Liver (tissue), 9 donors: Measurements from ENCODE around the gene FGF19. TPM values are rescaled to one million over a fixed set of nuclear protein-coding genes. Genes with fewer than 3 reads are reported as not detected.

Source experiments
- DNase-seq: peaks from one replicate; pipeline ENCODE4 v3.0.0-alpha.2; 2017; ENCODE audit warnings: low spot score
- H3K27ac ChIP-seq, 2 donors: one replicate each; pipeline ENCODE4 v1.7.0; 2013; ENCODE audit warnings: inconsistent platforms in 2 of 2, low read length in 2 of 2, control low read depth in 1 of 2, low read depth in 1 of 2, mild to moderate bottlenecking in 1 of 2
- H3K27me3 ChIP-seq, 4 donors: one replicate each; pipeline versions ENCODE4 v1.6.1 to v1.7.0; 2013; ENCODE audit warnings: low read length in 3 of 4, inconsistent platforms in 1 of 4, mild to moderate bottlenecking in 1 of 4, moderate library complexity in 1 of 4; ENCODE audit not compliant: control insufficient read depth in 4 of 4, insufficient read depth in 4 of 4
- H3K36me3 ChIP-seq, 4 donors: one replicate each; pipeline versions ENCODE4 v1.6.1 to v1.7.0; 2013; ENCODE audit warnings: low read length in 3 of 4, mild to moderate bottlenecking in 3 of 4, low read depth in 1 of 4, moderate library complexity in 1 of 4; ENCODE audit not compliant: control insufficient read depth in 4 of 4, insufficient read depth in 3 of 4
- H3K4me1 ChIP-seq, 4 donors: one replicate each; pipeline versions ENCODE4 v1.6.1 to v1.7.0; 2013; ENCODE audit warnings: low read length in 3 of 4, mild to moderate bottlenecking in 3 of 4, moderate library complexity in 1 of 4; ENCODE audit not compliant: control insufficient read depth in 4 of 4, insufficient read depth in 4 of 4
- H3K4me3 ChIP-seq, 3 donors: one replicate each; pipeline versions ENCODE4 v1.6.1 to v1.7.0; 2013; ENCODE audit warnings: low read length in 3 of 3, control low read depth in 1 of 3, low read depth in 1 of 3, mild to moderate bottlenecking in 1 of 3
- H3K9ac ChIP-seq, 2 donors: one replicate each; pipeline ENCODE4 v1.7.0; 2013; ENCODE audit warnings: low read length in 2 of 2, mild to moderate bottlenecking in 2 of 2, moderate library complexity in 2 of 2, control low read depth in 1 of 2, low read depth in 1 of 2
- H3K9me3 ChIP-seq, 4 donors: one replicate each; pipeline versions ENCODE4 v1.6.1 to v1.7.0; 2013; ENCODE audit warnings: low read length in 3 of 4; ENCODE audit not compliant: control insufficient read depth in 4 of 4
- ATF3 ChIP-seq: IDR thresholded peaks from 2 replicates; pipeline ENCODE4 v1.6.1; 2016; ENCODE audit warnings: antibody characterized with exemption
- CTCF ChIP-seq: fragments of 150-350 bp; IDR thresholded peaks from 2 replicates; pipeline ENCODE4 v1.5.1; 2017; ENCODE audit warnings: improper control_type of control experiment, low read depth, low read length; ENCODE audit not compliant: missing input control
- EGR1 ChIP-seq, 2 donors: IDR thresholded peaks; 2 replicates each; pipeline ENCODE4 v1.6.1; 2016 to 2018; ENCODE audit warnings: antibody characterized with exemption in 2 of 2, low read depth in 2 of 2
- FOXA1 ChIP-seq: IDR thresholded peaks from 2 replicates; pipeline ENCODE4 v1.6.1; 2016; ENCODE audit warnings: antibody characterized with exemption
- FOXA2 ChIP-seq: IDR thresholded peaks from 2 replicates; pipeline ENCODE4 v1.6.1; 2016; ENCODE audit warnings: antibody characterized with exemption
- GABPA ChIP-seq, 2 donors: IDR thresholded peaks in 1 of 2; conservative IDR thresholded peaks in 1 of 2; 2 replicates each; pipeline ENCODE4 v1.6.1; 2016; ENCODE audit warnings: antibody characterized with exemption in 2 of 2, mild to moderate bottlenecking in 1 of 2, moderate library complexity in 1 of 2
- HNF4A ChIP-seq, 2 donors: conservative IDR thresholded peaks; 2 replicates each; pipeline ENCODE4 v1.6.1; 2016; ENCODE audit warnings: antibody characterized with exemption in 2 of 2, mild to moderate bottlenecking in 2 of 2
- HNF4G ChIP-seq: IDR thresholded peaks from 2 replicates; pipeline ENCODE4 v1.6.1; 2016; ENCODE audit warnings: antibody characterized with exemption
- JUND ChIP-seq, 2 donors: IDR thresholded peaks; 2 replicates each; pipeline ENCODE4 v1.6.1; 2016; ENCODE audit warnings: antibody characterized with exemption in 2 of 2
- NR2F2 ChIP-seq: IDR thresholded peaks from 2 replicates; pipeline ENCODE4 v1.6.1; 2016; ENCODE audit warnings: antibody characterized with exemption
- RAD21 ChIP-seq, 2 donors: IDR thresholded peaks; 2 replicates each; pipeline ENCODE4 v1.6.1; 2016; ENCODE audit warnings: antibody characterized with exemption in 2 of 2, mild to moderate bottlenecking in 2 of 2
- REST ChIP-seq: IDR thresholded peaks from 2 replicates; pipeline ENCODE4 v1.6.1; 2016; ENCODE audit warnings: antibody characterized with exemption, mild to moderate bottlenecking
- RXRA ChIP-seq, 2 donors: IDR thresholded peaks; 2 replicates each; pipeline ENCODE4 v1.6.1; 2017 to 2018; ENCODE audit warnings: antibody characterized with exemption in 2 of 2, mild to moderate bottlenecking in 1 of 2
- SP1 ChIP-seq: IDR thresholded peaks from 2 replicates; pipeline ENCODE4 v1.6.1; 2018; ENCODE audit warnings: antibody characterized with exemption, mild to moderate bottlenecking
- TAF1 ChIP-seq: conservative IDR thresholded peaks from 2 replicates; pipeline ENCODE4 v1.6.1; 2016; ENCODE audit warnings: antibody characterized with exemption, mild to moderate bottlenecking
- YY1 ChIP-seq: IDR thresholded peaks from 2 replicates; pipeline ENCODE4 v1.6.1; 2016; ENCODE audit warnings: antibody characterized with exemption, mild to moderate bottlenecking
- ZBTB33 ChIP-seq: IDR thresholded peaks from 2 replicates; pipeline ENCODE4 v1.6.1; 2016; ENCODE audit warnings: antibody characterized with exemption
- WGBS: extraction: QIAGEN DNeasy Blood & Tissue Kit; methylation state at CpG from one replicate; pipeline ENCODE4 v1.1.7; 2013; 5-methylcytosine and 5-hydroxymethylcytosine counted together
- polyA plus RNA-seq, 2 donors: library from polyadenylated mRNA; stranded (reverse) in 1 of 2; unstranded in 1 of 2; fragments of 200-250 nt in 1 of 2; fragments of >200 nt in 1 of 2; fragmentation: Nextera tagmentation in 1 of 2; extraction: Ambion mirVana in 1 of 2; gene quantifications; one replicate each; pipeline versions ENCODE4 v1.2.1 to v1.2.3, GENCODE V29; 2013 to 2015
- total RNA-seq, 2 donors: library from RNA; depleted of rRNA; stranded (reverse); fragments of >200 nt; gene quantifications; one replicate each; pipeline ENCODE4 v1.2.3, GENCODE V29; 2014
- TF ChIP-seq, protein P1 (sequence below): IDR thresholded peaks from 2 replicates; pipeline ENCODE4 v1.6.1; 2016; ENCODE audit warnings: antibody characterized with exemption
- donor health status: healthy.
- donor health status: healthy.
- donor health status: healthy.
- donor health status: healthy.
- donor health status: healthy.

FGF19 gene
- total and polyA plus RNA-seq, 4 donors: 0.09 TPM; not detected in 3

DNA sequence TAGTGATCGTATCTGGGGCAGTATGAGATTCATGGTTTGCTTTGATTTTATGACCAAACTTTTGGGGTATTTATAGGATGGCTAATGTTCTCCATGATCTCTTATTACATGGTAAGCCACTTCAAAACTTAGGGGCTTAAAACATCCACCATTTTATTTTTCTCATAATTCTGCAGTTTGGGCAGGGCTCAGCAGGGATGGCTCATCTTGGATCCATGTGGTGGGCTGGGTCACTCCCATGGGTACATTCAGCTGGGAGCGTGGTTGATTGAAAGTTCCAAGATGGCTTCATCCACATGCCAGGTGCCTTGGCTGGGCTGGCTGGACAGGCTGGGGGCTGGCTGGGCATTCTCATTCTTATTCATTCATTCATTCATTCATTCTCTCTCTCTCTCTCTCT, 30.5 kb upstream of the FGF19 start:
- 92% methylated on average over 2 of the region's 2 CpGs for WGBS
- peaks cover 0 to 7% (median 2%) of the 10 kb centered on the region in 4 donors for H3K9me3 ChIP-seq
- no peak overlapping the region for H3K9ac ChIP-seq
- DNase-seq: no peak
- H3K4me3 ChIP-seq: no peak overlapping the region
- H3K27ac ChIP-seq: no peak overlapping the region
- no peak for TF ChIP-seq GABPA (IDR thresholded peaks at IDR 0.05 in 1 of 2, conservative IDR thresholded peaks at IDR 0.05 in 1 of 2)
- TF ChIP-seq, protein P1, sequence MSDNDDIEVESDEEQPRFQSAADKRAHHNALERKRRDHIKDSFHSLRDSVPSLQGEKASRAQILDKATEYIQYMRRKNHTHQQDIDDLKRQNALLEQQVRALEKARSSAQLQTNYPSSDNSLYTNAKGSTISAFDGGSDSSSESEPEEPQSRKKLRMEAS: no peak
- TF ChIP-seq RAD21 (IDR thresholded peaks at IDR 0.05): no peak
- TF ChIP-seq REST: no peak
- TF ChIP-seq NR2F2: no peak
- no peak for TF ChIP-seq HNF4G
- TF ChIP-seq SP1: no peak
- no peak for TF ChIP-seq YY1
- no peak for TF ChIP-seq CTCF
- no peak for TF ChIP-seq JUND (IDR thresholded peaks at IDR 0.05)
- no peak for TF ChIP-seq FOXA1
- no peak for TF ChIP-seq ATF3
- TF ChIP-seq ZBTB33: no peak
- TF ChIP-seq RXRA (IDR thresholded peaks at IDR 0.05): no peak
- TF ChIP-seq EGR1 (IDR thresholded peaks at IDR 0.05; ENCODE audit: low read depth in 2 of 2): no peak
- no peak for TF ChIP-seq HNF4A (conservative IDR thresholded peaks at IDR 0.05)
- TF ChIP-seq FOXA2: no peak
- no peaks in the 10 kb centered on the region for H3K27me3 ChIP-seq
- H3K4me1 ChIP-seq: no peaks in the 10 kb centered on the region
- H3K36me3 ChIP-seq: no peaks in the 10 kb centered on the region

DNA sequence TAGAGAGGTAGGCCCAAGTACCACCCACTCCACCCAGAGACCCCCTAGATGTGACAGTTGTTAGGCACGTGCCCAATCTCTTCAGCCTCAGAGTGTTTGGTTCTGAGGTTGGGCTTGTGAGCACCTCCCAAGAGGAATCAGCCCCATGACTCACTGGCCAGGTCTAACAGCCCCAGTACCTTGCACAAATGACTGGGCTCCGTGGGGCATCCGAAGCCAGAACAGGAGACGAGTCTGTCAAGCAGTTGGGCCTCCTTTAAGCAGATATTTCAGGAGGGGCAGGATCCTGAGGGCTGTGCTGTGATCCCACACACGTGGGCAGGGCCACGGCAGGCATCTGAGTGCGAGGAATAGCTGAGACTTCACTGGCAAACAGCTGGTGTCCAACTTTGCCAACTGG, 29.1 kb upstream of the FGF19 start:
- 77% methylated on average over 7 of the region's 7 CpGs for WGBS
- Histone ChIP-seq H3K4me1 (no peaks in the 10 kb centered on the region), H3K27me3 (no peaks in the 10 kb centered on the region), H3K4me3 (no peak overlapping the region), H3K9me3 (no peaks in the 10 kb centered on the region), H3K9ac (no peak overlapping the region), H3K27ac (no peak overlapping the region), H3K36me3 (no peaks in the 10 kb centered on the region)
- DNase-seq: no peak
- TF ChIP-seq FOXA1 (no peak), NR2F2 (no peak), GABPA (IDR thresholded peaks at IDR 0.05 in 1 of 2, conservative IDR thresholded peaks at IDR 0.05 in 1 of 2) (no peak), SP1 (no peak), TAF1 (no peak), ZBTB33 (no peak), JUND (IDR thresholded peaks at IDR 0.05) (no peak), ATF3 (no peak), RXRA (IDR thresholded peaks at IDR 0.05) (no peak)
- TF ChIP-seq, protein P1: no peak
